HG02885 (cell line): Measurements from ENCODE around the gene DAGLA.
"Not testable (repeated sequence)": the region's sequence is repeated elsewhere in the genome, so short reads cannot be mapped to it uniquely, and the experiment has no call there.

ENCODE experiments used
- ATAC-seq: cut with Tn5 transposase; IDR thresholded peaks from one replicate; pipeline ENCODE4 v1.9.1; 2021; ENCODE audit warnings: mild to moderate bottlenecking; ENCODE audit not compliant: unreplicated experiment, poor library complexity

The DAGLA gene

GRCh38 chr11:61659413-61660196 lies 20.6 kb upstream of the DAGLA start:
- no peak for ATAC-seq

- ATAC-seq = not testable (repeated sequence)
These were observed 19.2 kb upstream of the DAGLA start for GRCh38 chr11:61660997-61661396.

GRCh38 chr11:61666684-61667297 lies 13.4 kb upstream of the DAGLA start:
- no peak for ATAC-seq

GRCh38 chr11:61667684-61668305 lies 12.4 kb upstream of the DAGLA start:
- no peak for ATAC-seq

GRCh38 chr11:61669417-61669816 lies 10.8 kb upstream of the DAGLA start:
- ATAC-seq = no peak

GRCh38 chr11:61670626-61671025 lies 9.6 kb upstream of the DAGLA start:
- ATAC-seq = no peak

- ATAC-seq = no peak
These were observed 8.7 kb upstream of the DAGLA start for GRCh38 chr11:61671527-61671926.

- not testable (repeated sequence) for ATAC-seq
These were observed 6.2 kb upstream of the DAGLA start for GRCh38 chr11:61673946-61674467.

GRCh38 chr11:61675826-61676225 lies 4.4 kb upstream of the DAGLA start:
- no peak for ATAC-seq

GRCh38 chr11:61679296-61679695 lies 895 bp upstream of the DAGLA start:
- ATAC-seq = no peak

GRCh38 chr11:61680622-61681221 lies 531 bp downstream of the DAGLA start:
- ATAC-seq = no peak

GRCh38 chr11:61682093-61682732 lies 2.0 kb downstream of the DAGLA start:
- no peak for ATAC-seq

GRCh38 chr11:61682906-61683675 lies 2.9 kb downstream of the DAGLA start:
- ATAC-seq = no peak

- no peak for ATAC-seq
These were observed 4.0 kb downstream of the DAGLA start for GRCh38 chr11:61683961-61684869.

GRCh38 chr11:61684870-61685616 lies 4.9 kb downstream of the DAGLA start:
- no peak for ATAC-seq

- ATAC-seq = no peak
These were observed 5.4 kb downstream of the DAGLA start for GRCh38 chr11:61685617-61685967.

GRCh38 chr11:61686066-61686465 lies 5.9 kb downstream of the DAGLA start:
- no peak for ATAC-seq

- no peak for ATAC-seq
These were observed 6.3 kb downstream of the DAGLA start for GRCh38 chr11:61686469-61686868.
